Brain microvascular endothelial cell (primary cell): ENCODE measurements around the gene S100A16.
"Not testable (repeated sequence)": the region's sequence is repeated elsewhere in the genome, so short reads cannot be mapped to it uniquely, and the experiment has no call there.

Source experiments
- DNase-seq: peaks from one replicate; pipeline ENCODE4 v3.0.0-alpha.2; 2020
- H3K27ac ChIP-seq: fragments of 250-450 bp; sonication (Bioruptor Pico); 2 replicates; pipeline ENCODE4 v1.5.1; 2020; ENCODE audit warnings: mild to moderate bottlenecking, moderate library complexity
- H3K27me3 ChIP-seq: fragments of 250-450 bp; sonication (Bioruptor Pico); replicated peaks from 2 replicates; pipeline ENCODE4 v1.5.1; 2020; ENCODE audit warnings: mild to moderate bottlenecking
- H3K36me3 ChIP-seq: fragments of 250-450 bp; sonication (Bioruptor Pico); replicated peaks from 2 replicates; pipeline ENCODE4 v1.5.1; 2020; ENCODE audit warnings: mild to moderate bottlenecking
- H3K4me3 ChIP-seq: 2 replicates; pipeline ENCODE4 v1.5.1; 2011; ENCODE audit warnings: low read depth, mild to moderate bottlenecking, control low read depth, low read length, moderate library complexity
- in situ Hi-C: cut with HindIII; loops from 2 replicates; pipeline ENCODE4 v1.10.0; 2017; ENCODE audit warnings: low sequenced_read_pairs, low pct_ligation_motif_present
- TF ChIP-seq, protein P1 (sequence below): IDR thresholded peaks from 2 replicates; pipeline ENCODE4 v1.5.1; 2011; ENCODE audit warnings: low read depth, mild to moderate bottlenecking, moderate library complexity, low read length, control low read depth, inconsistent platforms; ENCODE audit errors: missing control alignments

Gene S100A16

DNA sequence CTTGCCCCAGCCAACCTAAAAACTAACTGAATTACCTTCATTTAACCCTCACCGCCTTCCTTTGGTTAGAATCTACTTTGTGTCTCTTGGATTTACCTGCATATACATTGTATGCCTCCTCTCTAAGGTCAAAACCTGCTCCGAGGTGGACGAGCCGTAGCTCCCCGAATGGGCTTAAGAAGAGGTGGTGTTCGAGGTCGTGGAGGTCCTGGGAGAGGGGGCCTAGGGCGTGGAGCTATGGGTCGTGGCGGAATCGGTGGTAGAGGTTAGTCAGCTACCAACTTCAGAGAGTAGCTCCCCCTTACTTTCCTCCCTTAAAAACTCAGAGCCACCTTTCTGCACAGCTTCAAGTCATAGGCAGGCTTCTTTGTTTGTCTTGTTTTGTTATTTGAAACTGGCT, 30.2 kb upstream of the S100A16 start:
- no peak for DNase-seq
- Histone ChIP-seq H3K4me3 (no peak overlapping the region), H3K27ac (no peak overlapping the region), H3K36me3 (peaks cover 78% of the 10 kb centered on the region), H3K27me3 (no peaks in the 10 kb centered on the region)
- TF ChIP-seq, protein P1, sequence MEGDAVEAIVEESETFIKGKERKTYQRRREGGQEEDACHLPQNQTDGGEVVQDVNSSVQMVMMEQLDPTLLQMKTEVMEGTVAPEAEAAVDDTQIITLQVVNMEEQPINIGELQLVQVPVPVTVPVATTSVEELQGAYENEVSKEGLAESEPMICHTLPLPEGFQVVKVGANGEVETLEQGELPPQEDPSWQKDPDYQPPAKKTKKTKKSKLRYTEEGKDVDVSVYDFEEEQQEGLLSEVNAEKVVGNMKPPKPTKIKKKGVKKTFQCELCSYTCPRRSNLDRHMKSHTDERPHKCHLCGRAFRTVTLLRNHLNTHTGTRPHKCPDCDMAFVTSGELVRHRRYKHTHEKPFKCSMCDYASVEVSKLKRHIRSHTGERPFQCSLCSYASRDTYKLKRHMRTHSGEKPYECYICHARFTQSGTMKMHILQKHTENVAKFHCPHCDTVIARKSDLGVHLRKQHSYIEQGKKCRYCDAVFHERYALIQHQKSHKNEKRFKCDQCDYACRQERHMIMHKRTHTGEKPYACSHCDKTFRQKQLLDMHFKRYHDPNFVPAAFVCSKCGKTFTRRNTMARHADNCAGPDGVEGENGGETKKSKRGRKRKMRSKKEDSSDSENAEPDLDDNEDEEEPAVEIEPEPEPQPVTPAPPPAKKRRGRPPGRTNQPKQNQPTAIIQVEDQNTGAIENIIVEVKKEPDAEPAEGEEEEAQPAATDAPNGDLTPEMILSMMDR = no peak
- in situ Hi-C loops = no loop called here

DNA sequence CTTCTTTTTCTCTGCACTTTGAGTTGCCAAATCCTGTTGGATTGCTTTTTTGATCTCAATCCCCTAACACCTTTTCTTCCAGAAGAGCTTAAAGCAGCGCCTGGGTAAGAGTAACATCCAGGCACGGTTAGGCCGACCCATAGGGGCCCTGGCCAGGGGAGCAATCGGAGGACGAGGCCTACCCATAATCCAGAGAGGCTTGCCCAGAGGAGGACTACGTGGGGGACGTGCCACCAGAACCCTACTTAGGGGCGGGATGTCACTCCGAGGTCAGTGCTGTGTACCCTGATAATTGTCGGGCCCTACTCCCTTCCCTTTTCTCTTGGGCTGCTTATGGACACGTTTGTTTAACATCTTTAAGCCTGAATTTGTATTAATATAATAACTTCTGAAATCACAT, 29.2 kb upstream of the S100A16 start:
- Histone ChIP-seq H3K27ac (no peak overlapping the region), H3K4me3 (no peak overlapping the region), H3K36me3 (peaks cover 88% of the 10 kb centered on the region), H3K27me3 (no peaks in the 10 kb centered on the region)
- in situ Hi-C loops = no loop called here
- no peak for DNase-seq
- TF ChIP-seq, protein P1 = no peak

DNA sequence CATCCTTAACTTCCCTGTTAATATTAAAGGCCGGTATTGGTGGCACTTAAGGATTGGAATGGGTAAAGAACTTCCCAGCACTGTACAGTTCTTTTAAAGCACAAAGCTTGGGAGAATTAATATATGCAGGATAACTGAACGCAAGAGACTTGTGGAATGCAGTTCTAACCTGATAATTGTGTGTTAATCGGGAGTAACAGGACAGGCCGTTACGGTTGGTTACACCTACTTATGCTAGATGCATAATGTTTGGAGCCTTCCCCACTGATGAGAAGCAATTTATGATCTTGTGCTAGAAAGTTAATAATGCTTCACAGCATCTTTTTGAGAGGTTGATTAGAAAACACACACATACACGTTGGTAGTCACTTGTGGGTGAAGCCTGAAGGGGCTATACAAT, 27.9 kb upstream of the S100A16 start:
- TF ChIP-seq, protein P1 = no peak
- Histone ChIP-seq H3K27ac (no peak overlapping the region), H3K36me3 (peaks cover 89% of the 10 kb centered on the region), H3K4me3 (no peak overlapping the region), H3K27me3 (no peaks in the 10 kb centered on the region)
- DNase-seq = no peak
- in situ Hi-C loops = no loop called here

DNA sequence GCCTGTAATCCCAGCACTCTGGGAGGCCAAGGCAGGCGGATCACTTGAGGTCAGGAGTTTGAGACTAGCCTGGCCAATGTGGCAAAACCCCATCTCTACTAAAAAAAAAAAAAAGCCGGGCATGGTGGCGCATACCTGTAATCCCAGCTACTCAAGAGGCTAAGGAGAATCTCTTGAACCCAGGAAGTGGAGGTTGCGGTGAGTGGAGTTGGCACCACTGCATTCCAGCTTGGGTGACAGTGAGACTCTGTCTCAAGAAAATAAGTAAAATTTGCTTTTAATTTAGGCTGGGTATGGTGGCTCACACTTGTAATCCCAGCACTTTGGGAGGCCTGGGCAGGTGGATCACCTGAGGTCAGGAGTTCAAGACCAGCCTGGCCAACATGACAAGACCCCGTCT, 27.3 kb upstream of the S100A16 start:
- in situ Hi-C loops, DNase-seq, H3K4me3 ChIP-seq, H3K27me3 ChIP-seq, H3K27ac ChIP-seq: not testable (repeated sequence)
- peaks cover 83% of the 10 kb centered on the region for H3K36me3 ChIP-seq

DNA sequence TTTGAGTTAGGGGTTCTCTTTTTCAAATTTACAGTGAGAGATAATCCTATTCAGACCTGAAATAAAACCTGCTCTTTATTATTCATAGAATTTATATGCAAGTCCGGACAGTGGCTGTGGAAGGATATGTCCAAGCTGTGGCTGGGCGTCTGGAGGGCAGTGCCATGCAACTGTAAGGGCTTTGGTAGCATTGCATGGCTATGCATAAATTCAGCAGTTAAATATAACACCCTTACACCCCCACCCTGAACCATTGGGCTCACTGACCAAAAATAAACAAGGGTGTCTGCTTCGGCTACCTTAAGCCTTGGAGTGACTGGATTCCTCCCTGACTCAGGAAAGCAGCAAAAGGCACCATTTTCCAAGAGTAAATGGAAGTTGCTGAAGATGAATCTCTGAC, 26.3 kb upstream of the S100A16 start:
- in situ Hi-C loops = no loop called here
- no peaks in the 10 kb centered on the region for H3K27me3 ChIP-seq
- no peak overlapping the region for H3K4me3 ChIP-seq
- TF ChIP-seq, protein P1 = no peak
- H3K27ac ChIP-seq = no peak overlapping the region
- peaks cover 78% of the 10 kb centered on the region for H3K36me3 ChIP-seq
- DNase-seq = no peak

DNA sequence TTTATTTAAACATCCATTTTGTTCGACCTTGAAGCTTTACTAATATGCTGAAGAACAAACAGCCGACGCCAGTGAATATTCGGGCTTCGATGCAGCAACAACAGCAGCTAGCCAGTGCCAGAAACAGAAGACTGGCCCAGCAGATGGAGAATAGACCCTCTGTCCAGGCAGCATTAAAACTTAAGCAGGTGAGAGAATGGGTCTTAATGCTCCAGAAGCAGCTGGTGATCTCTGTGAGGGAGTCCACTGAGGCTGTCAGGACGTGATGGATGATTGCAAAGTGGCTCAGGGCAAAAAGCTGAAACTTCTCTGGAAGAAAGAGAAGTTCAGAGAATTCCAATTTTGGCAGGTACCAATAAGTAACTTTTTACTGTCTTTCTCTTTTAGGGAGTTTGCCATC, 25.3 kb upstream of the S100A16 start:
- Histone ChIP-seq H3K27me3 (no peaks in the 10 kb centered on the region), H3K36me3 (peaks cover 68% of the 10 kb centered on the region), H3K27ac (no peak overlapping the region), H3K4me3 (no peak overlapping the region)
- TF ChIP-seq, protein P1 = no peak
- DNase-seq = no peak
- in situ Hi-C loops = no loop called here
